H9 (cell line): ENCODE measurements around the gene LMTK2. TPM values are rescaled to one million over a fixed set of nuclear protein-coding genes. Genes with fewer than 3 reads are reported as not detected.

Experiments
- DNase-seq: peaks from one replicate; pipeline ENCODE4 v3.0.0-alpha.2; 2017
- H2AFZ ChIP-seq: one replicate; pipeline ENCODE4 v1.6.1; 2013; ENCODE audit warnings: mild to moderate bottlenecking, low read length, control low read depth, moderate library complexity
- H2AK5ac ChIP-seq: 2 replicates; pipeline ENCODE4 v1.6.1; 2013; ENCODE audit warnings: low read length, control low read depth, mixed read lengths; ENCODE audit not compliant: insufficient read length
- H2BK120ac ChIP-seq: one replicate; pipeline ENCODE4 v1.6.1; 2013; ENCODE audit warnings: low read depth, mild to moderate bottlenecking, low read length, control low read depth, inconsistent platforms; ENCODE audit not compliant: poor library complexity, severe bottlenecking
- H2BK12ac ChIP-seq: 2 replicates; pipeline ENCODE4 v1.6.1; 2013; ENCODE audit warnings: low read length, control low read depth, mixed read lengths, low read depth; ENCODE audit not compliant: insufficient read length
- H2BK15ac ChIP-seq: 2 replicates; pipeline ENCODE4 v1.6.1; 2013; ENCODE audit warnings: low read depth, low read length, control low read depth
- H2BK20ac ChIP-seq: one replicate; pipeline ENCODE4 v1.6.1; 2013; ENCODE audit warnings: low read depth, mild to moderate bottlenecking, low read length, control low read depth, inconsistent platforms; ENCODE audit not compliant: poor library complexity, severe bottlenecking
- H2BK5ac ChIP-seq: 2 replicates; pipeline ENCODE4 v1.6.1; 2013; ENCODE audit warnings: low read length, control low read depth, mixed read lengths; ENCODE audit not compliant: insufficient read length
- H3K14ac ChIP-seq: 2 replicates; pipeline ENCODE4 v1.6.1; 2013; ENCODE audit warnings: low read length, control low read depth; ENCODE audit not compliant: insufficient read depth
- H3K18ac ChIP-seq: 2 replicates; pipeline ENCODE4 v1.6.1; 2013; ENCODE audit warnings: low read depth, mild to moderate bottlenecking, mixed read lengths, low read length, control low read depth; ENCODE audit not compliant: insufficient read length
- H3K23ac ChIP-seq: 2 replicates; pipeline ENCODE4 v1.6.1; 2013; ENCODE audit warnings: low read length, control low read depth, mixed read lengths, low read depth; ENCODE audit not compliant: insufficient read length
- H3K23me2 ChIP-seq: 2 replicates; pipeline ENCODE4 v1.6.1; 2013; ENCODE audit warnings: low read depth, mild to moderate bottlenecking, mixed read lengths, low read length, control low read depth; ENCODE audit not compliant: insufficient read length, poor library complexity, severe bottlenecking
- H3K27ac ChIP-seq: 2 replicates; pipeline ENCODE4 v1.5.1; 2013; ENCODE audit warnings: low read length, control low read depth, mixed read lengths, low read depth; ENCODE audit not compliant: insufficient read length
- H3K27me3 ChIP-seq: 2 replicates; pipeline ENCODE4 v1.6.1; 2013; ENCODE audit warnings: low read length, control low read depth, inconsistent platforms; ENCODE audit not compliant: insufficient read depth
- H3K4ac ChIP-seq: 2 replicates; pipeline ENCODE4 v1.6.1; 2013; ENCODE audit warnings: low read depth, mild to moderate bottlenecking, control low read depth, inconsistent platforms, low read length, moderate library complexity
- H3K4me1 ChIP-seq: 2 replicates; pipeline ENCODE4 v1.6.1; 2013; ENCODE audit warnings: low read length, control low read depth, inconsistent platforms; ENCODE audit not compliant: insufficient read depth
- H3K4me2 ChIP-seq: 2 replicates; pipeline ENCODE4 v1.6.1; 2013; ENCODE audit warnings: low read length, control low read depth, mixed read lengths; ENCODE audit not compliant: insufficient read length, insufficient read depth
- H3K56ac ChIP-seq: 2 replicates; pipeline ENCODE4 v1.6.1; 2013; ENCODE audit warnings: low read depth, mild to moderate bottlenecking, mixed read lengths, low read length, control low read depth; ENCODE audit not compliant: insufficient read length
- H3K79me1 ChIP-seq: 2 replicates; pipeline ENCODE4 v1.6.1; 2013; ENCODE audit warnings: low read depth, mild to moderate bottlenecking, moderate library complexity, low read length, control low read depth, inconsistent platforms; ENCODE audit not compliant: insufficient read depth, poor library complexity, severe bottlenecking
- H3K79me2 ChIP-seq: 2 replicates; pipeline ENCODE4 v1.6.1; 2013; ENCODE audit warnings: low read length, control low read depth, inconsistent platforms; ENCODE audit not compliant: insufficient read depth
- H3K9ac ChIP-seq: 2 replicates; pipeline ENCODE4 v1.6.1; 2013; ENCODE audit warnings: low read length, control low read depth, mixed read lengths; ENCODE audit not compliant: insufficient read length; ENCODE audit errors: extremely low read depth
- H3K9me3 ChIP-seq: one replicate; pipeline ENCODE4 v1.6.1; 2013; ENCODE audit warnings: low read depth, low read length, inconsistent platforms; ENCODE audit not compliant: control insufficient read depth
- H3T11ph ChIP-seq: one replicate; pipeline ENCODE4 v1.6.1; 2013; ENCODE audit warnings: mild to moderate bottlenecking, low read length, control low read depth, inconsistent platforms
- H4K20me1 ChIP-seq: one replicate; pipeline ENCODE4 v1.6.1; 2013; ENCODE audit not compliant: control insufficient read depth, insufficient read length, insufficient read depth
- H4K5ac ChIP-seq: 2 replicates; pipeline ENCODE4 v1.6.1; 2013; ENCODE audit warnings: low read depth, mild to moderate bottlenecking, mixed read lengths, low read length, control low read depth; ENCODE audit not compliant: insufficient read length
- H4K8ac ChIP-seq: replicated peaks from 2 replicates; pipeline ENCODE4 v1.6.1; 2013; ENCODE audit warnings: low read length, control low read depth, mixed read lengths, low read depth; ENCODE audit not compliant: insufficient read length
- H4K91ac ChIP-seq: 2 replicates; pipeline ENCODE4 v1.6.1; 2013; ENCODE audit warnings: low read depth, mild to moderate bottlenecking, moderate library complexity, mixed read lengths, low read length, control low read depth; ENCODE audit not compliant: insufficient read length
- H3K27ac Mint-ChIP-seq, 3 experiments: 2 replicates in 2 of 3; 3 replicates in 1 of 3; pipeline ENCODE4 v1.8.0; 2020 to 2021; ENCODE audit warnings: mixed read lengths in 3 of 3, mild to moderate bottlenecking in 1 of 3, moderate library complexity in 1 of 3
- H3K27me3 Mint-ChIP-seq: 2 replicates; pipeline ENCODE4 v1.8.0; 2021; ENCODE audit warnings: low read depth, mild to moderate bottlenecking, moderate library complexity, mixed read lengths
- H3K36me3 Mint-ChIP-seq, 3 experiments: 2 replicates in 2 of 3; 3 replicates in 1 of 3; pipeline ENCODE4 v1.8.0; 2020 to 2021; ENCODE audit warnings: low read depth in 3 of 3, mixed read lengths in 3 of 3; ENCODE audit not compliant: insufficient read depth in 1 of 3
- H3K4me1 Mint-ChIP-seq, 2 experiments: 2 replicates each; pipeline ENCODE4 v1.8.0; 2020; ENCODE audit warnings: mixed read lengths in 2 of 2
- H3K4me3 Mint-ChIP-seq, 2 experiments: 2 replicates in 1 of 2; 3 replicates in 1 of 2; pipeline ENCODE4 v1.8.0; 2020 to 2021; ENCODE audit warnings: mild to moderate bottlenecking in 2 of 2, mixed read lengths in 2 of 2, moderate library complexity in 1 of 2
- H3K9me3 Mint-ChIP-seq, 2 experiments: 2 replicates in 1 of 2; 3 replicates in 1 of 2; pipeline ENCODE4 v1.8.0; 2020; ENCODE audit warnings: mild to moderate bottlenecking in 2 of 2, mixed read lengths in 2 of 2, moderate library complexity in 1 of 2
- WGBS: extraction: QIAGEN DNeasy Blood & Tissue Kit; methylation state at CpG from one replicate; pipeline ENCODE4 v1.1.7; 2013; ENCODE audit warnings: missing lambda C conversion rate, low lambda C conversion rate, mixed read lengths; ENCODE audit not compliant: insufficient read length; ENCODE audit errors: extremely low coverage; 5-methylcytosine and 5-hydroxymethylcytosine counted together
- total RNA-seq: library from RNA; stranded (reverse); gene quantifications from 2 replicates; pipeline ENCODE4 v1.2.1, GENCODE V29; 2021
- TF ChIP-seq, protein P1 (sequence below): fragments of 200-600 bp; sonication (generic); conservative IDR thresholded peaks from 3 replicates; pipeline ENCODE4 v1.8.0; 2021; ENCODE audit warnings: antibody characterized with exemption, mild to moderate bottlenecking

LMTK2 gene
- total RNA-seq, 1 experiment from 2014 or later = 24.9 TPM

DNA sequence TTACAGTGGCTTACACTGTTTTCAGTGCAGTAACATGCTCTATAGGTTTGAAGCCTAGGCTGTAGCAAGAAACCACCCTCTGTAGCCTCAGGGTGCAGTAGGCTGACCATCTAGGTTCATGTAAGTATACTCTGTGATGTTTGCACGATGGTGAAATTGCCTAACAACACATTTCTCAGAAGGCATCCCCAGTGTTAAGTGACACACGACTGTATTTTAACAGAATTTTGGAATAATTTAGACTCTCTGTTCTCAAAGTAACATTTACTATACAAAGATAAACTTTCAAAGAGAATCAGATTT, 60.0 kb downstream of the LMTK2 start:
- Mint-ChIP-seq H3K27me3 (no peaks in the 10 kb centered on the region), H3K36me3 (peaks cover 2 to 5% (median 5%) of the 10 kb centered on the region in 3 experiments; a peak in 5 of 7 replicates), H3K27ac (no peak overlapping the region), H3K4me3 (no peak overlapping the region), H3K9me3 (no peaks in the 10 kb centered on the region), H3K4me1 (peaks cover 14 to 25% of the 10 kb centered on the region in 2 experiments)
- H3K23me2 ChIP-seq = no peaks in the 10 kb centered on the region
- no peak overlapping the region for H4K91ac ChIP-seq
- no peaks in the 10 kb centered on the region for H4K20me1 ChIP-seq
- no peaks in the 10 kb centered on the region for H3K9me3 ChIP-seq
- H3K56ac ChIP-seq = no peak overlapping the region
- H3K27ac ChIP-seq = no peak overlapping the region
- no peak overlapping the region for H2AFZ ChIP-seq
- no peaks in the 10 kb centered on the region for H3K27me3 ChIP-seq
- H3K4me1 ChIP-seq = no peaks in the 10 kb centered on the region
- no peak overlapping the region for H2BK20ac ChIP-seq
- H3K23ac ChIP-seq = no peak overlapping the region
- H3K4me2 ChIP-seq = no peak overlapping the region
- DNase-seq = no peak
- H4K5ac ChIP-seq = no peak overlapping the region
- no peak overlapping the region for H3T11ph ChIP-seq
- no peak overlapping the region for H4K8ac ChIP-seq
- H2AK5ac ChIP-seq = no peak overlapping the region
- TF ChIP-seq, protein P1, sequence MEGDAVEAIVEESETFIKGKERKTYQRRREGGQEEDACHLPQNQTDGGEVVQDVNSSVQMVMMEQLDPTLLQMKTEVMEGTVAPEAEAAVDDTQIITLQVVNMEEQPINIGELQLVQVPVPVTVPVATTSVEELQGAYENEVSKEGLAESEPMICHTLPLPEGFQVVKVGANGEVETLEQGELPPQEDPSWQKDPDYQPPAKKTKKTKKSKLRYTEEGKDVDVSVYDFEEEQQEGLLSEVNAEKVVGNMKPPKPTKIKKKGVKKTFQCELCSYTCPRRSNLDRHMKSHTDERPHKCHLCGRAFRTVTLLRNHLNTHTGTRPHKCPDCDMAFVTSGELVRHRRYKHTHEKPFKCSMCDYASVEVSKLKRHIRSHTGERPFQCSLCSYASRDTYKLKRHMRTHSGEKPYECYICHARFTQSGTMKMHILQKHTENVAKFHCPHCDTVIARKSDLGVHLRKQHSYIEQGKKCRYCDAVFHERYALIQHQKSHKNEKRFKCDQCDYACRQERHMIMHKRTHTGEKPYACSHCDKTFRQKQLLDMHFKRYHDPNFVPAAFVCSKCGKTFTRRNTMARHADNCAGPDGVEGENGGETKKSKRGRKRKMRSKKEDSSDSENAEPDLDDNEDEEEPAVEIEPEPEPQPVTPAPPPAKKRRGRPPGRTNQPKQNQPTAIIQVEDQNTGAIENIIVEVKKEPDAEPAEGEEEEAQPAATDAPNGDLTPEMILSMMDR = no peak
- H3K18ac ChIP-seq = no peak overlapping the region
- no peak overlapping the region for H2BK5ac ChIP-seq
- H3K9ac ChIP-seq = no peak overlapping the region
- H2BK15ac ChIP-seq = no peak overlapping the region
- H3K79me1 ChIP-seq = no peaks in the 10 kb centered on the region
- H3K4ac ChIP-seq = no peak overlapping the region
- H2BK12ac ChIP-seq = no peak overlapping the region
- no peak overlapping the region for H2BK120ac ChIP-seq
- H3K14ac ChIP-seq = no peak overlapping the region
- H3K79me2 ChIP-seq = no peaks in the 10 kb centered on the region
- WGBS = no CpG with 5 or more reads among the region's 2 CpGs
